ENCODE results near the gene MYMK.

Gene MYMK

GRCh38 chr9:133476941-133477340 lies 47.8 kb downstream of the MYMK start:
- peaks cover 5% of the 10 kb centered on the region for H3K4me1 ChIP-seq (ENCODE audit: control insufficient read depth, low read depth, low read length)
- no peak overlapping the region for H3K4me2 ChIP-seq (ENCODE audit: low read length)
- no peak overlapping the region for H4K8ac ChIP-seq (ENCODE audit: low read depth, low read length)
- H3K4ac ChIP-seq (ENCODE audit: low read depth, low read length) = no peak overlapping the region
- WGBS (ENCODE audit: extremely low coverage, insufficient coverage, low lambda C conversion rate) = no CpG with 5 or more reads among the region's 21 CpGs
- H4K5ac ChIP-seq (ENCODE audit: low read length) = no peak overlapping the region
- no peak overlapping the region for H2BK5ac ChIP-seq (ENCODE audit: low read length)
- H3K79me1 ChIP-seq (ENCODE audit: low read length) = peaks cover 9% of the 10 kb centered on the region
- H2BK15ac ChIP-seq (replicated peaks; ENCODE audit: low read depth) = no peak overlapping the region
- no peak overlapping the region for H3K23ac ChIP-seq (ENCODE audit: low read length)
- no peak overlapping the region for H3K18ac ChIP-seq (ENCODE audit: low read length)
- no peak overlapping the region for H2BK120ac ChIP-seq (ENCODE audit: low read depth, low read length)
- H3K36me3 ChIP-seq (ENCODE audit: control insufficient read depth, insufficient read depth, low read length) = peaks cover 1% of the 10 kb centered on the region
- H2AK5ac ChIP-seq (ENCODE audit: low read length) = no peak overlapping the region
- H3K4me3 ChIP-seq (ENCODE audit: low read length) = no peak overlapping the region
- H3K9ac ChIP-seq (ENCODE audit: low read length) = no peak overlapping the region
- H3K27ac ChIP-seq (ENCODE audit: low read depth, low read length) = no peak overlapping the region
- no peak overlapping the region for H3K56ac ChIP-seq (ENCODE audit: low read length)
- DNase-seq = no peak
- H3K79me2 ChIP-seq (ENCODE audit: control insufficient read depth, insufficient read depth, low read length) = peaks cover 7% of the 10 kb centered on the region
- H3K27me3 ChIP-seq (ENCODE audit: insufficient read depth, low read length, poor library complexity) = no peaks in the 10 kb centered on the region

GRCh38 chr9:133476036-133476931 lies 48.5 kb downstream of the MYMK start:
- no peak overlapping the region for H2AK5ac ChIP-seq (ENCODE audit: low read length)
- H3K27ac ChIP-seq (ENCODE audit: low read depth, low read length) = no peak overlapping the region
- no peaks in the 10 kb centered on the region for H3K27me3 ChIP-seq (ENCODE audit: insufficient read depth, low read length, poor library complexity)
- no peak overlapping the region for H4K8ac ChIP-seq (ENCODE audit: low read depth, low read length)
- H3K79me1 ChIP-seq (ENCODE audit: low read length) = peaks cover 9% of the 10 kb centered on the region
- no peak overlapping the region for H2BK15ac ChIP-seq (replicated peaks; ENCODE audit: low read depth)
- no peak overlapping the region for H3K56ac ChIP-seq (ENCODE audit: low read length)
- H3K36me3 ChIP-seq (ENCODE audit: control insufficient read depth, insufficient read depth, low read length) = peaks cover 1% of the 10 kb centered on the region
- WGBS (ENCODE audit: extremely low coverage, insufficient coverage, low lambda C conversion rate) = no CpG with 5 or more reads among the region's 27 CpGs
- H2BK120ac ChIP-seq (ENCODE audit: low read depth, low read length) = no peak overlapping the region
- no peak overlapping the region for H2BK5ac ChIP-seq (ENCODE audit: low read length)
- H3K79me2 ChIP-seq (ENCODE audit: control insufficient read depth, insufficient read depth, low read length) = peaks cover 7% of the 10 kb centered on the region
- H3K4ac ChIP-seq (ENCODE audit: low read depth, low read length) = no peak overlapping the region
- no peak overlapping the region for H3K9ac ChIP-seq (ENCODE audit: low read length)
- H3K23ac ChIP-seq (ENCODE audit: low read length) = no peak overlapping the region
- no peak for DNase-seq
- no peak overlapping the region for H4K5ac ChIP-seq (ENCODE audit: low read length)
- H3K4me1 ChIP-seq (ENCODE audit: control insufficient read depth, low read depth, low read length) = peaks cover 5% of the 10 kb centered on the region
- H3K18ac ChIP-seq (ENCODE audit: low read length) = no peak overlapping the region
- H3K4me3 ChIP-seq (ENCODE audit: low read length) = no peak overlapping the region
- no peak overlapping the region for H3K4me2 ChIP-seq (ENCODE audit: low read length)

GRCh38 chr9:133475292-133476012 lies 49.3 kb downstream of the MYMK start:
- Histone ChIP-seq H2BK15ac (replicated peaks; ENCODE audit: low read depth) (no peak overlapping the region), H4K8ac (ENCODE audit: low read depth, low read length) (no peak overlapping the region), H3K56ac (ENCODE audit: low read length) (no peak overlapping the region), H3K4me2 (ENCODE audit: low read length) (no peak overlapping the region), H3K23ac (ENCODE audit: low read length) (no peak overlapping the region), H3K27me3 (ENCODE audit: insufficient read depth, low read length, poor library complexity) (no peaks in the 10 kb centered on the region), H3K79me2 (ENCODE audit: control insufficient read depth, insufficient read depth, low read length) (peaks cover 7% of the 10 kb centered on the region), H3K36me3 (ENCODE audit: control insufficient read depth, insufficient read depth, low read length) (peaks cover 1% of the 10 kb centered on the region), H3K4me1 (ENCODE audit: control insufficient read depth, low read depth, low read length) (peaks cover 5% of the 10 kb centered on the region), H3K4ac (ENCODE audit: low read depth, low read length) (no peak overlapping the region), H4K5ac (ENCODE audit: low read length) (no peak overlapping the region), H3K9ac (ENCODE audit: low read length) (no peak overlapping the region), H3K4me3 (ENCODE audit: low read length) (no peak overlapping the region), H3K79me1 (ENCODE audit: low read length) (peaks cover 9% of the 10 kb centered on the region), H3K27ac (ENCODE audit: low read depth, low read length) (no peak overlapping the region), H2BK120ac (ENCODE audit: low read depth, low read length) (no peak overlapping the region), H2AK5ac (ENCODE audit: low read length) (no peak overlapping the region), H2BK5ac (ENCODE audit: low read length) (no peak overlapping the region), H3K18ac (ENCODE audit: low read length) (no peak overlapping the region)
- DNase-seq = no peak
- no CpG with 5 or more reads among the region's 27 CpGs for WGBS (ENCODE audit: extremely low coverage, insufficient coverage, low lambda C conversion rate)

GRCh38 chr9:133474853-133475252 lies 49.9 kb downstream of the MYMK start:
- no peak overlapping the region for H3K56ac ChIP-seq (ENCODE audit: low read length)
- H2BK120ac ChIP-seq (ENCODE audit: low read depth, low read length) = no peak overlapping the region
- H3K27ac ChIP-seq (ENCODE audit: low read depth, low read length) = no peak overlapping the region
- H3K4ac ChIP-seq (ENCODE audit: low read depth, low read length) = no peak overlapping the region
- no peak overlapping the region for H3K23ac ChIP-seq (ENCODE audit: low read length)
- DNase-seq = no peak
- no peak overlapping the region for H4K8ac ChIP-seq (ENCODE audit: low read depth, low read length)
- H2BK5ac ChIP-seq (ENCODE audit: low read length) = no peak overlapping the region
- H3K79me2 ChIP-seq (ENCODE audit: control insufficient read depth, insufficient read depth, low read length) = peaks cover 7% of the 10 kb centered on the region
- peaks cover 5% of the 10 kb centered on the region for H3K4me1 ChIP-seq (ENCODE audit: control insufficient read depth, low read depth, low read length)
- no CpG with 5 or more reads among the region's 20 CpGs for WGBS (ENCODE audit: extremely low coverage, insufficient coverage, low lambda C conversion rate)
- peaks cover 9% of the 10 kb centered on the region for H3K79me1 ChIP-seq (ENCODE audit: low read length)
- no peak overlapping the region for H3K18ac ChIP-seq (ENCODE audit: low read length)
- H3K4me2 ChIP-seq (ENCODE audit: low read length) = no peak overlapping the region
- H3K27me3 ChIP-seq (ENCODE audit: insufficient read depth, low read length, poor library complexity) = no peaks in the 10 kb centered on the region
- no peak overlapping the region for H4K5ac ChIP-seq (ENCODE audit: low read length)
- H3K9ac ChIP-seq (ENCODE audit: low read length) = no peak overlapping the region
- H3K4me3 ChIP-seq (ENCODE audit: low read length) = no peak overlapping the region
- H3K36me3 ChIP-seq (ENCODE audit: control insufficient read depth, insufficient read depth, low read length) = peaks cover 1% of the 10 kb centered on the region
- no peak overlapping the region for H2AK5ac ChIP-seq (ENCODE audit: low read length)
- no peak overlapping the region for H2BK15ac ChIP-seq (replicated peaks; ENCODE audit: low read depth)

- Histone ChIP-seq H3K4ac (ENCODE audit: low read depth, low read length) (no peak overlapping the region), H4K8ac (ENCODE audit: low read depth, low read length) (no peak overlapping the region), H3K27me3 (ENCODE audit: insufficient read depth, low read length, poor library complexity) (no peaks in the 10 kb centered on the region), H2BK120ac (ENCODE audit: low read depth, low read length) (no peak overlapping the region), H3K79me2 (ENCODE audit: control insufficient read depth, insufficient read depth, low read length) (peaks cover 7% of the 10 kb centered on the region), H3K4me1 (ENCODE audit: control insufficient read depth, low read depth, low read length) (peaks cover 5% of the 10 kb centered on the region), H4K5ac (ENCODE audit: low read length) (no peak overlapping the region), H3K18ac (ENCODE audit: low read length) (no peak overlapping the region), H3K79me1 (ENCODE audit: low read length) (peaks cover 9% of the 10 kb centered on the region), H3K36me3 (ENCODE audit: control insufficient read depth, insufficient read depth, low read length) (peaks cover 1% of the 10 kb centered on the region), H3K23ac (ENCODE audit: low read length) (no peak overlapping the region), H2BK5ac (ENCODE audit: low read length) (no peak overlapping the region), H3K4me2 (ENCODE audit: low read length) (no peak overlapping the region), H3K27ac (ENCODE audit: low read depth, low read length) (no peak overlapping the region), H2AK5ac (ENCODE audit: low read length) (no peak overlapping the region), H2BK15ac (replicated peaks; ENCODE audit: low read depth) (no peak overlapping the region), H3K9ac (ENCODE audit: low read length) (no peak overlapping the region), H3K56ac (ENCODE audit: low read length) (no peak overlapping the region), H3K4me3 (ENCODE audit: low read length) (no peak overlapping the region)
- no peak for DNase-seq
- WGBS (ENCODE audit: extremely low coverage, insufficient coverage, low lambda C conversion rate) = no CpG with 5 or more reads among the region's 5 CpGs
These were observed 50.5 kb downstream of the MYMK start for GRCh38 chr9:133474215-133474614.

Data from mesendoderm (in vitro differentiated cells).